GM10248 (cell line): Measurements from ENCODE around the gene CCL2.

Experiments
- CTCF ChIA-PET: fragments of 300-600 bp; sonication (Branson Sonifier 250); formaldehyde crosslinking; extraction: SDS; loops from one replicate; lab custom pipeline; 2021; ENCODE audit warnings: antibody characterized with exemption; lab: Yijun Ruan, JAX
- POLR2A ChIA-PET: fragments of 350-650 bp; sonication (Branson Sonifier 250); formaldehyde crosslinking; extraction: SDS; loops from one replicate; lab custom pipeline; 2020; ENCODE audit warnings: antibody characterized with exemption; lab: Yijun Ruan, JAX
- DNase-seq: peaks from one replicate; pipeline ENCODE4 v3.0.0; 2012; ENCODE audit errors: extremely low spot score
- TF ChIP-seq, protein P1 (sequence below): IDR thresholded peaks from 2 replicates; pipeline ENCODE4 v1.5.1; 2012; ENCODE audit warnings: mild to moderate bottlenecking, low read depth; ENCODE audit errors: extremely low read depth, missing control alignments, control extremely low read depth

Gene CCL2

GRCh38 chr17:34302636-34303035 lies 47.6 kb downstream of the CCL2 start:
- TF ChIP-seq, protein P1, sequence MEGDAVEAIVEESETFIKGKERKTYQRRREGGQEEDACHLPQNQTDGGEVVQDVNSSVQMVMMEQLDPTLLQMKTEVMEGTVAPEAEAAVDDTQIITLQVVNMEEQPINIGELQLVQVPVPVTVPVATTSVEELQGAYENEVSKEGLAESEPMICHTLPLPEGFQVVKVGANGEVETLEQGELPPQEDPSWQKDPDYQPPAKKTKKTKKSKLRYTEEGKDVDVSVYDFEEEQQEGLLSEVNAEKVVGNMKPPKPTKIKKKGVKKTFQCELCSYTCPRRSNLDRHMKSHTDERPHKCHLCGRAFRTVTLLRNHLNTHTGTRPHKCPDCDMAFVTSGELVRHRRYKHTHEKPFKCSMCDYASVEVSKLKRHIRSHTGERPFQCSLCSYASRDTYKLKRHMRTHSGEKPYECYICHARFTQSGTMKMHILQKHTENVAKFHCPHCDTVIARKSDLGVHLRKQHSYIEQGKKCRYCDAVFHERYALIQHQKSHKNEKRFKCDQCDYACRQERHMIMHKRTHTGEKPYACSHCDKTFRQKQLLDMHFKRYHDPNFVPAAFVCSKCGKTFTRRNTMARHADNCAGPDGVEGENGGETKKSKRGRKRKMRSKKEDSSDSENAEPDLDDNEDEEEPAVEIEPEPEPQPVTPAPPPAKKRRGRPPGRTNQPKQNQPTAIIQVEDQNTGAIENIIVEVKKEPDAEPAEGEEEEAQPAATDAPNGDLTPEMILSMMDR = no peak
- ChIA-PET POLR2A (no interaction called here), CTCF (interaction anchor here (1.1 to 1.5 kb wide), 2 partner anchors 11 to 58 kb away, joined by 3 to 4 read pairs; no protein-coding TSS in a partner anchor)
- DNase-seq = no peak

DNA sequence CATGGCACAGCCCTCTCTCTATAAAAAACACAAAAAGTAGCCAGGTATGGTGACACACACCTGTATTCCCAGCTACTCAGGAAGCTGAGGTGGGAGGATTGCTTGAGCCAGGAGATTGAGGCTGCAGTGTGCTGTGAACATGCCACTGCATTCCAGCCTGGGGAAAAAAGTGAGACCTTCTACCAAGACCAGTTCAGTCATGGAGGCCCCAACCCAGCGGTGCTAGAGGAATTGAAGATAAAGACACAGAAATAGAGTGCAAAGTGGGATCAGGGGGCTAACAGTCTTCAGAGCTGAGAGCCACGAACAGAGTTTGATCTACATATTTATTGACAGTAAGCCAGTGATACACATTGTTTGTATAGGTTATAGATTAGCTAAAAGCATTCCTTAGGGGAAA lies 48.5 kb downstream of the CCL2 start:
- DNase-seq = no peak
- POLR2A ChIA-PET = no interaction called here
- TF ChIP-seq, protein P1 = no peak
- CTCF ChIA-PET = no interaction called here

GRCh38 chr17:34305061-34305460 lies 50.0 kb downstream of the CCL2 start:
- DNase-seq = no peak
- TF ChIP-seq, protein P1 = no peak
- POLR2A ChIA-PET = no interaction called here
- CTCF ChIA-PET = interaction anchor here (0.7 to 1.6 kb wide), 4 partner anchors 12 to 36 kb away, joined by 3 to 4 read pairs (median 4); no protein-coding TSS in a partner anchor

DNA sequence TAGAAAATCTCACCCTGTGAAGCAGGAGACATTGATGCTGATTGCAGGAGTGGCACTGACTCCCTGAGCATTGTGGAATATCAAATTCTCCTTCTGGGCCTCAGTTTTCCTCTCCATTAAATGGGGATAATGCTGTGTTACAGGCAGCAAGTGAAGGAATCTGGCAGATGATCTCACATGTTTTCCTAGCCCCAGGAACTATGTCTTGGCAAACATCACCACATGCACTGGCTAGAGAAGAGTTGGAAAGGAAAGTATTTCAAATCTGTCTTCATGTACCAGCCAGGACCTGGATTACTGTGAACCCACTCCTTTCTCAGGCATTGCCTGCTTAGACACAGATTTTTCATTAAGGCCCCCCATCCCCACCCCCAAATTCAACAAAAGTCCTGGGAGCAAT lies 50.5 kb downstream of the CCL2 start:
- DNase-seq = no peak
- POLR2A ChIA-PET = no interaction called here
- TF ChIP-seq, protein P1 = no peak
- CTCF ChIA-PET = interaction anchor here (1.6 kb wide), 2 partner anchors 16 to 17 kb away, joined by 4 read pairs; no protein-coding TSS in a partner anchor

DNA sequence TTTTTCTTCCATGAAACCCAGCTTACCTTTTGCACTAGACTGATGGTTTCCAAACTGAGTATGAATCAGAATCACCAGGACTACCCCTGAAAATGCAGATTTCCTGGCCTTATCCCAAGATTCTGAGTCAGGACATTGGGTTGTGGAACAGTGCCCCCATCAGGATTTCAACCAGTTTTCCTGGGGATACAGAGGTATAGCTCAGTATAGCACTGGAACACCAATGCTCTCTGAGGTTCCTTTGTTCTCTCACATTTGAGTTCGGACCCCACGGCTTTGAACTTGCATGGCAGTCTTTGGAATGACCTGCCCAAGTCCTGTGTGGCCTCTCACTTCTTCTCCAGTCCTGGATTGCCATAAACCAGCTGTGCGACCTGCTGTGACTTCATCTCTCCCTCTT lies 51.4 kb downstream of the CCL2 start:
- ChIA-PET CTCF (interaction anchor here (0.9 to 1.6 kb wide), 3 partner anchors 11 to 17 kb away, joined by 4 read pairs; no protein-coding TSS in a partner anchor), POLR2A (no interaction called here)
- DNase-seq = no peak
- TF ChIP-seq, protein P1 = no peak
